B cell (primary cell): Measurements from ENCODE around the gene KIRREL3.

Experiments
- EZH2 ChIP-seq: IDR thresholded peaks from 2 replicates; pipeline ENCODE4 v1.6.1; 2012; ENCODE audit warnings: borderline replicate concordance, low read depth, mild to moderate bottlenecking, moderate library complexity, low read length; ENCODE audit not compliant: insufficient read depth, poor library complexity, severe bottlenecking
- TF ChIP-seq, protein P1 (sequence below): fragments of 200-600 bp; IDR thresholded peaks from one replicate; pipeline ENCODE4 v1.8.0; 2022; ENCODE audit warnings: antibody characterized with exemption, mild to moderate bottlenecking

GRCh38 chr11:126868741-126869140 lies 131.8 kb downstream of the KIRREL3 start:
- TF ChIP-seq, protein P1, sequence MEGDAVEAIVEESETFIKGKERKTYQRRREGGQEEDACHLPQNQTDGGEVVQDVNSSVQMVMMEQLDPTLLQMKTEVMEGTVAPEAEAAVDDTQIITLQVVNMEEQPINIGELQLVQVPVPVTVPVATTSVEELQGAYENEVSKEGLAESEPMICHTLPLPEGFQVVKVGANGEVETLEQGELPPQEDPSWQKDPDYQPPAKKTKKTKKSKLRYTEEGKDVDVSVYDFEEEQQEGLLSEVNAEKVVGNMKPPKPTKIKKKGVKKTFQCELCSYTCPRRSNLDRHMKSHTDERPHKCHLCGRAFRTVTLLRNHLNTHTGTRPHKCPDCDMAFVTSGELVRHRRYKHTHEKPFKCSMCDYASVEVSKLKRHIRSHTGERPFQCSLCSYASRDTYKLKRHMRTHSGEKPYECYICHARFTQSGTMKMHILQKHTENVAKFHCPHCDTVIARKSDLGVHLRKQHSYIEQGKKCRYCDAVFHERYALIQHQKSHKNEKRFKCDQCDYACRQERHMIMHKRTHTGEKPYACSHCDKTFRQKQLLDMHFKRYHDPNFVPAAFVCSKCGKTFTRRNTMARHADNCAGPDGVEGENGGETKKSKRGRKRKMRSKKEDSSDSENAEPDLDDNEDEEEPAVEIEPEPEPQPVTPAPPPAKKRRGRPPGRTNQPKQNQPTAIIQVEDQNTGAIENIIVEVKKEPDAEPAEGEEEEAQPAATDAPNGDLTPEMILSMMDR = no peak
- TF ChIP-seq EZH2 = no peak
